GM23248 (cell line): Measurements from ENCODE around the gene RASA3.

ENCODE experiments used
- EZH2 ChIP-seq: fragments of 200-600 bp; sonication (generic); IDR thresholded peaks from 2 replicates; pipeline ENCODE4 v1.6.1; 2018; ENCODE audit warnings: antibody characterized with exemption, mild to moderate bottlenecking; ENCODE audit not compliant: insufficient read depth, poor library complexity, severe bottlenecking
- EZH2phosphoT487 ChIP-seq: fragments of 200-600 bp; sonication (generic); IDR thresholded peaks from 2 replicates; pipeline ENCODE4 v1.6.1; 2018; ENCODE audit warnings: antibody characterized with exemption, moderate library complexity, mild to moderate bottlenecking, low read depth; ENCODE audit not compliant: insufficient read depth

- TF ChIP-seq EZH2, result no peak
- TF ChIP-seq EZH2phosphoT487, result no peak
Observed at GRCh38 chr13:114015111-114015968, 117.1 kb downstream of the RASA3 start.
